HG03575 (cell line): ENCODE data around the gene GRM4.

Experiments used
- ATAC-seq: cut with Tn5 transposase; IDR thresholded peaks from one replicate; pipeline ENCODE4 v1.9.1; 2021; ENCODE audit not compliant: unreplicated experiment, insufficient number of reproducible peaks, low FRiP score; ENCODE audit errors: extremely low read depth

GRM4 gene

GRCh38 chr6:34120953-34121675 lies 24.8 kb downstream of the GRM4 start:
- ATAC-seq: no peak

GRCh38 chr6:34115915-34116314 lies 30.0 kb downstream of the GRM4 start:
- no peak for ATAC-seq

GRCh38 chr6:34115403-34115795 lies 30.5 kb downstream of the GRM4 start:
- ATAC-seq: no peak

DNA sequence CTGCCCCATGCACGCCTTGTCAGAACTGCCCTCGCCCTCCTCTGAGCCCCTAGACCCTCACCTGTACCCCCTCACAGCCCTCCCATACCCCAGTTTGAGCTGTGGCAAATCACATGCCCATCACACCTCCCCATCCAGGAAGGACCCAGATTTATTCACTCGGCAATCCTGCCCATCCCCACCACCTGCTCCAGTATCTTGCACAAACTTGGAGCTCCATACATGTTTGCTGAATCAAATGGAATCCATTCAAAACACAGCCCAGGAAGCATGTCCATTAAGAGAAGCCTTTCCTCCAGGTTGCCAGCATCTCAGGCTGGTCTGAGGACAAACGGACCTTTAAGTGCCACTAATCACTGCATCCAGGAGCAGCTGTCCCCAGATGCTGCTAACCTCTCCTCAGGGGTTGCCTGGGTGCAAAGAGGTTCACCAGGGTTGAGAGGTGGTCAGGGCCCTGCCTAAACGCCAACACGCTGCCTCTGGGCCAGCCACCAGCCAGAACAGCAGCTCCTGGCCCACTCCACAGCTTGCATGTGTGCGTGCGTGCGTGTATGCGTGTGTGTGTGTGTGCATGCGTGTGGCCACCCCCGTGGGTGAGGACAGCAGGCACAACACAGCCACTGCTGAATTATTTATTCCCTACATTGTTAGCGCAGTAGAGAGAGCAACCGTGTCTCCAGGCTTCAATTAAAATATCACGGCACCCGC lies 31.0 kb downstream of the GRM4 start:
- no peak for ATAC-seq

- no peak for ATAC-seq
These were observed 32.4 kb downstream of the GRM4 start for GRCh38 chr6:34113532-34113931.

DNA sequence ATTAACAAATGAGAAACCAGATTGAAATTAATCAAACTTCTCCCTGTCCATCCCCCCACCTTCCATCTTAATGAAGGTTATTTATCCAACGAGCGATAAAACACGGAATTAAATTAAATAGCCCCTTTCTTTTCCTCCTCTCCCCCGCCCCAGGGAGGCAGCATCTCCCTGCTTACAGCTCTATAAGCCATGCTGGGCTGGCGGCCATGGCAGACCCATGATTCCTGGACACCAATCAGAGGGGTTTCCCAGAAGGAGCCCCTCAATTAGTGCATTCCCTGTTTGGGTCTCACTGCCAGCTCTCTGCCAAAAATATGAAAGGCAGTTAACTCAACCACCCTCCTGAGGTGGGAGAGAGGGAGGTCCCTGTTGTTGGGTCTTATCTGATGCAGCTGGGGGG lies 33.8 kb downstream of the GRM4 start:
- no peak for ATAC-seq

DNA sequence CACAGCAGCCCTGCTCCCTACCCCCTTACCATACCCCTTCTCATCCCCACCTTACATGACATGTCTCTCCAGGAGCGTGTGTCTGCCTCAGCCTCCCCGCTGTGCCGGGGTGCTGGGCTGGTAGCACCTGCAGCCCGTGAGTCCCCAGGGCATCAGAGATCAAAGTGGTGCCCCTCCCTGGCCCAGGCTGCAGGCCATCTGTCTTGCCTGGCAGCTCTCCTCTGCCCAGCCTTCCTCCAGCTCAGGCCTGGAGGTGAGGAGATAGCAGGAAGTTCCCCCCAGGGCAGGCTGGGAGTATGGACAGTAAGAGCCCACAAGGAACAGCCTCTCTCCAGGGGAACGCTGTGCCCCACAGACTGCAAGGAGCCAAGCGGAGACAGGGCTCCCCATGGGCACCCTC lies 35.3 kb downstream of the GRM4 start:
- no peak for ATAC-seq

DNA sequence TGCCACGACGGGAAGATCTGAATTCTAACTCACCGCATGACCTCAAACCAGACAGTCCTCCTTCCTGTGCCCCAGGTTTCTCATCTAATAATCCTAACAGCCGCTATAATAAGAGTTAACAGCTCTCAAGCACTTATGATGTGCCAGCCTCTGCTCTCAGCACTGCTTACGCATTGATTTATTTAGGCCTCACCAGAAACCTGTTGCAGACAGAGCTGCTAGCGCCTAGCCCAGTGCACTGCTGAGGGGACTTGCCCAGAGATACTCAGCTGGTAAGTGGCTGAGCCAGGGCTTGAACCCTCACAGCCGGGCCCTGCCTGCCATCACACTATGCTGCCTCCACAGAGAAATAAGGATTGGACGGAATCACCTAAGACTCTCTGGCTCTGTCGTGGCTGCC lies 37.7 kb downstream of the GRM4 start:
- ATAC-seq: no peak

- no peak for ATAC-seq
These were observed 39.0 kb downstream of the GRM4 start for GRCh38 chr6:34106900-34107299.

- no peak for ATAC-seq
These were observed 39.5 kb downstream of the GRM4 start for GRCh38 chr6:34106421-34106820.

GRCh38 chr6:34104628-34105027 lies 41.3 kb downstream of the GRM4 start:
- no peak for ATAC-seq

- ATAC-seq: no peak
These were observed 41.7 kb downstream of the GRM4 start for GRCh38 chr6:34104186-34104585.

- no peak for ATAC-seq
These were observed 42.6 kb downstream of the GRM4 start for GRCh38 chr6:34103321-34103720.

DNA sequence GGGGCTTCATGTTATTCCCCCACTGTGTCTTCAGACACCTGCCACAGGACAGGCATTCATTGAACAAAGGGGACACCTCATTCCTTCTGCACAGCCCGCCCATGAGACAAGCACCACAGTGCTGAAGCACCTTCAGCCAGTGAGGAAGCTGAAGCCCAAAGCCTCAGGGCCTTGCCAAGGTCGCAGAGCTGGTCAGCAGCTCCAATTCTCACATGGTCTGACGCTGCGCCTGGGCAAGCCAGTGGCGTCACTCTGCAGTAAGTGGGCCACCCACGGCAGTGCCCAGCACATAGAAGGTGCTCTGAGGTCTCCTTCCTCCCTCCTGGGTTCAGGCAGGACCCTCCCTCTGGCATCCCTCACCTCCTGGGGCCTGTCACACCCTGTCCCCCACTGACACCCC lies 43.2 kb downstream of the GRM4 start:
- ATAC-seq: no peak

DNA sequence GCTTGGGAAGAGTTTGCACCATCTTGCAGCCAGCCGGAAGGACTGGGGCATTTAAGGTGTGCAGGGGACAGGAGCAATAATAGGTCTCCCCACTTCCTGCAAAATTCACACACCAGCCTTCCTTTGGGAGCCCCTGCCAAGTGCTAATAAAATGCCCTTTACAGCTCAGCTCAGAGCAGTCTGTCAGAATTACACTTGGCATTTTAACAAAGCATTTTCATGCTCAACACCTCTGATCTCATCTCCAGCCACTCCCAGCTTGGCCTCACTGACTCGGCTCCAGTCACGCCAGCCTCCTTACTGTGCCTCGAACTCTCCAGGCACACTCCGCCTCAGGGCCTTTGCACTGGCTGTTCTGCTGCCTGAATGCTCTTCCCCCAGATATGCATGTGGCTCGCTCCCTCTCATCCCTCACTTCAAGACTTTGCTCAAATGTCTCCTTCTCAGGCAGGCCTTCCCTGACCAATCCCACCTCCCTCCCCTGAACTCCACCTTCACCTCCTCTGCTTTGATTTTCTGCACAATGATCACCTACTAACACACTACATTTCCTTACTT lies 43.7 kb downstream of the GRM4 start:
- ATAC-seq: no peak

GRCh38 chr6:34100788-34101187 lies 45.1 kb downstream of the GRM4 start:
- ATAC-seq: no peak

DNA sequence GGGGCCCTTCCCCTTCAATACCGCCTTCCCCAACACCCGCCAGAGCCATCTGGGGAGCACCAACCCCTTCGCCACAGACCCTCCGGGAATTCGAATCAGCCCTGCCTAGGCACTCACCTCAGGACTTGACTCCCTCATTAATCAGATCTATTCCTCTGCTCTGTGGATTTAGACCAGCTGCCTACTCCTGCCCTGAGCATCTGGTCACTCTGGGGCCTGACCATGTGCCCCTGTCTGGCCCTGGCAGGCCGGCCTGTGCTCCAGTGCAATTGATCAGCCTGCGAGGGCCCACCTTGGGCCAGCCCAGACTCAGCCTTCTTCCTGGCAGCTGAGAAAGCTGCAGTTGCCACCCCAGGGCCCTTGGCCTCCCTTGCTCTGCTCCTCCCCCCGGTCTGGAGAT lies 46.0 kb downstream of the GRM4 start:
- ATAC-seq: no peak

DNA sequence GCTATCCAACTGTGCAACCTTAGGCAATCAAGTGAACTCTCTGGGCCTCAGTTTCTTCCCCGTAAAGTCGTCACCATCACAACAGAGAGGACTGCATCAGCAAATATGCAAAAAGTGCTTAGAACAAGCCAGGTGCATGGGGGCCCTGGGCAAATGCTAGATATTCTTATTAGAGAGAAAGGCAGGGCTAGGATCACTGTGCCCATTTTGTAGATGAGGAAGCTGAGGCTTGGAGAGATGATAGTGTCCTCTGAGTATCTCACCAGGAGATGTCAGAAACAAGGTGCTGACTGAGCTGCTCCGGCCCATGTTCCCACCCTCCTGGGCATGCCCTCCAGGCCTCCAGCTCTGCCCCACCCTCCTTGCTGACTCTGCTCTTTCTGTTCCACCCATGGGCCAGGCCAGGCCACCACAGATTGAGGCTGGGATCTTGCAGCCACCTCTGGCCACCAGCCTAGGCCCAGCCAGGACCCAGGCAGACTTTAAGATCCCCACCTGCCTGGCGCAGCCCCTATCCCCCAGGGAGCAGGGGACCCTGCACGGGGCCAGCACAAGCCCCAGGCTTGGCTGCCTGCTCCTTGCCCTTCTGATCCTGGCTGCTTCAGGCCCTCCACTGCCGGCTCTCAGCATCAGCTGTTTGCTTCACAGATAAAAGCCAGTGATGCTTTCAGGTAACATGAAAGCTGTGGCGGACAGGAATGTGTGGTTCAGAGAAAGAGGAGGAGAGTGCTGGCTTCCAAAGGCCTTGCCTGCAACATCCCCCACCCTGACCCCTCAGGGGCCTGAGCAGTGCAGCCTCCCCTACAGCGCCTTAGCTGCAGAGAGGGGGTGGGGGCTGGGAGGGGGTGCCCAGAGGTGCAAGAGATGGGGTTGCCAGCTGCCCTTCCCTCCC lies 47.6 kb downstream of the GRM4 start:
- ATAC-seq: no peak

DNA sequence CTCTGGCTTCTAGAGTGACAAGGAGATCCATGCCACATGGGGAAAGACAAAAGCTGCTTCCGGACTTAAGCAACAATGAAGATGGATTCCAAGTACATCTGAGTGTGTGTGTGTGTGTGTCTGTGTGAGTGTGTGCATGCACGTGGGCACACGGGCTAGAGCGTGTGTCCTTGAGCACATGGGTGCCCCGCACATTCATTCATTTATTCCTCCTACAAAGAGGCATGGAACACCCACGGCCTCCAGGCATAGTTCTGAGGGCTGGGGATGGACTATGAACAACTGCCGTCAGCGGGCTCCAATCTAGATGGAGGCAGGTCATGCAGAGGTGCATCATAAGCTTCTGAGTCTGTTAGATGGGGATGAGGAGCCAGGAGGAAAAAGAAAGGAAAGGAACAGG lies 49.1 kb downstream of the GRM4 start:
- no peak for ATAC-seq

- ATAC-seq: no peak
These were observed 49.7 kb downstream of the GRM4 start for GRCh38 chr6:34096193-34096592.
